Esophagus muscularis mucosa (tissue), 4 donors: Measurements from ENCODE around the gene IL17B. TPM values are rescaled to one million over a fixed set of nuclear protein-coding genes. Genes with fewer than 3 reads are reported as not detected.

Source experiments
- DNase-seq: peaks from one replicate; pipeline ENCODE4 v3.0.0-alpha.2; 2017; ENCODE audit errors: extremely low spot score
- H3K27ac ChIP-seq, 4 donors: fragments of 200-600 bp; sonication (generic); replicated peaks in 1 of 4; 1 replicate in 3 of 4; 2 replicates in 1 of 4; pipeline ENCODE4 v1.5.1; 2016 to 2019; ENCODE audit warnings: mild to moderate bottlenecking in 1 of 4
- H3K27me3 ChIP-seq, 4 donors: fragments of 200-600 bp; sonication (generic); one replicate each; pipeline versions ENCODE4 v1.5.1 to v1.6.0; 2016 to 2019
- H3K36me3 ChIP-seq, 4 donors: fragments of 200-600 bp; sonication (generic); one replicate each; pipeline ENCODE4 v1.5.1; 2016 to 2019
- H3K4me1 ChIP-seq, 4 donors: fragments of 200-600 bp; sonication (generic); one replicate each; pipeline ENCODE4 v1.5.1; 2016 to 2019
- H3K4me3 ChIP-seq, 4 donors: fragments of 200-600 bp; sonication (generic); 1 replicate in 2 of 4; 2 replicates in 2 of 4; pipeline ENCODE4 v1.5.1; 2016 to 2019; ENCODE audit warnings: mild to moderate bottlenecking in 4 of 4, moderate library complexity in 1 of 4
- H3K9me3 ChIP-seq, 4 donors: fragments of 200-600 bp; sonication (generic); 1 replicate in 3 of 4; 2 replicates in 1 of 4; pipeline ENCODE4 v1.5.1; 2016 to 2019
- CTCF ChIP-seq, 3 experiments: fragments of 200-600 bp in 2 of 3; fragments of 450-650 bp in 1 of 3; sonication (generic) in 2 of 3; IDR thresholded peaks; one replicate each; pipeline ENCODE4 v1.5.1; 2017 to 2019; ENCODE audit warnings: antibody characterized with exemption in 3 of 3, mild to moderate bottlenecking in 2 of 3, moderate library complexity in 1 of 3
- EP300 ChIP-seq: sonication (generic); formaldehyde crosslinking; IDR thresholded peaks from one replicate; pipeline ENCODE4 v1.6.1; 2017; ENCODE audit warnings: antibody characterized with exemption
- POLR2A ChIP-seq: fragments of 450-650 bp; IDR thresholded peaks from one replicate; pipeline ENCODE4 v1.6.1; 2017; ENCODE audit warnings: antibody characterized with exemption, moderate library complexity, mild to moderate bottlenecking, low read depth
- POLR2AphosphoS5 ChIP-seq, 2 donors: sonication (generic); formaldehyde crosslinking; IDR thresholded peaks; one replicate each; pipeline ENCODE4 v1.6.1; 2017; ENCODE audit warnings: antibody characterized with exemption in 2 of 2
- WGBS: methylation state at CpG from one replicate; pipeline ENCODE4 v1.1.5; 2018; 5-methylcytosine and 5-hydroxymethylcytosine counted together
- intact Hi-C: fragments of 100-400 bp; cut with DNase I; formaldehyde crosslinking; loops from one replicate; pipeline ENCODE4 v1.15.1; 2023
- total RNA-seq, 4 donors: library from RNA; depleted of rRNA; stranded (reverse); fragments of >200 nt; gene quantifications; one replicate each; pipeline versions ENCODE4 v1.1.0 to v1.2.1, GENCODE V29; 2016

Gene IL17B
- total RNA-seq, 4 donors from 2014 or later: 2.5 to 20.3 (median 8.0) TPM

DNA sequence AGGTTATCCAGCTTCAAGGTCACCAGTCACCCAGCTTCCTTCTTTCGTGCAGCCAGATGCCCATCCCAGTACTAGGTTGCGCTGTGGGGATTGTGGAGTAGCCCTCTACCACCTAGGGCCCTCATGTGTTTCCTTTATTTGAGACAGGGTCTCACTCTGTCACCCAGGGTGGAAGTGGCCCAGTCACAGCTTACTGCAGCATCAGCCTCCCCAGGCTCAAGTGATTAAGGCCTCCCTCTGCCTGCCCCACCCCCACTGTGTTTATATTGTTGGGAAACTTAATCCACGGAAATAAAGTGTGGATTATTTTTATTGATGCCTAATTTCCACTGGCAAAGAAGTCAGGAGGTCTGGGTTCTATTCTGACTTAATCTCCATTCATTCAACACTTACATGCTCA lies 4.3 kb downstream of the IL17B start:
- DNase-seq: no peak
- intact Hi-C loops: no loop called here

DNA sequence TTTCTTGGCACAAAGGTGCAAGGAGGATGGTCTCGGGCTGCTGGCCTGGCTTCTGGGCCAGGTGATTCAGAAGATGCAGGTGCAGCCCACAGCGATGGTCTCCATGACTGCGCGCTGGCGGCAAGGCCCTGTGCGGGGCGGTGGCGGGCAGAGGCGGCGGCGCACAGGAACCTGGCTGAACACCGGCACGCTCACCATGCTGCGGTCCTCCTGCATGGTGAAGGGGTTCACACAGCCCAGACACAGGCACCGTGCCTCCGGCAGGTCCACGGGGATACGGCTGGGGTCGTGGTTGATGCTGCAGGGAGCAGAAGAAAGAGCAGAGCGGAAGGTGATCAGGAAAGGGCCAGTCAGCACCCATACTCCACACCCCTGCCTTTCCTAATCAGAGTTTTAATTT lies 4.8 kb downstream of the IL17B start:
- TF ChIP-seq EP300: no peak
- no peak for TF ChIP-seq CTCF (IDR thresholded peaks at IDR 0.05)
- TF ChIP-seq POLR2A: no peak
- no peak for TF ChIP-seq POLR2AphosphoS5 (IDR thresholded peaks at IDR 0.05)
- H3K9me3 ChIP-seq: no peaks in the 10 kb centered on the region
- peaks cover 13 to 67% (median 54%) of the 10 kb centered on the region in 4 donors for H3K4me1 ChIP-seq
- DNase-seq: no peak
- 95% methylated on average over 19 of the region's 20 CpGs for WGBS
- no peaks in the 10 kb centered on the region for H3K27me3 ChIP-seq
- intact Hi-C loops: no loop called here
- no peaks in the 10 kb centered on the region for H3K36me3 ChIP-seq
- peak overlapping the region; percentile 44 to 97 (median 72) for H3K27ac ChIP-seq
- no peak overlapping the region for H3K4me3 ChIP-seq

More for the DNA sequence above, 4.3 kb downstream of the IL17B start:
- Histone ChIP-seq H3K4me1 (peaks cover 16 to 72% (median 59%) of the 10 kb centered on the region in 4 donors), H3K27ac (peak overlapping the region; percentile 44 to 97 (median 72)), H3K36me3 (no peaks in the 10 kb centered on the region), H3K9me3 (no peaks in the 10 kb centered on the region), H3K4me3 (no peak overlapping the region), H3K27me3 (no peaks in the 10 kb centered on the region)
- 77% methylated on average over 2 of the region's 3 CpGs for WGBS
- TF ChIP-seq POLR2A: no peak
- no peak for TF ChIP-seq CTCF (IDR thresholded peaks at IDR 0.05)
- TF ChIP-seq POLR2AphosphoS5 (IDR thresholded peaks at IDR 0.05): no peak
- TF ChIP-seq EP300: no peak

DNA sequence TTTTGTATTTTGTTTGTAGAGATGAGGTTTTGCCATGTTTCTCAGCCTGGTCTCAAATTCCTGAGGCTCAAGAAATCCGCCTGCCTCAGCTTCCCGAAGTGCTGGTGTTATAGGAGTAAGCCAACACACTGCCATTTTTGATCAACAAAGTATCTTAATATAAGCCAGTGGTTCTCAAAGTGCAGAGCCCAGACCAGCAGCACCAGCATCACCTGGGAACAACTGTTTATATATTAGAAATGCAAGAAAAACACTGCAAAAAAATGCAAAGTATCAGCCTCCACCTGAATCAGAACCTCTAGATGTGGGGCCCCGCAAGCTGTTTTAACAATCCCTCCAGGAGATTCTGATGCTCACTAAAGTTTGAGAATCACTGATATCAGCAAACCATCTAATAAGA lies 6.2 kb downstream of the IL17B start:
- no peaks in the 10 kb centered on the region for H3K36me3 ChIP-seq
- H3K9me3 ChIP-seq: no peaks in the 10 kb centered on the region
- H3K27ac ChIP-seq: peak overlapping the region; percentile 71 to 97 (median 76)
- intact Hi-C loops: no loop called here
- H3K4me3 ChIP-seq: no peak overlapping the region
- peaks cover 10 to 59% (median 45%) of the 10 kb centered on the region in 4 donors for H3K4me1 ChIP-seq
- no peak for DNase-seq
- TF ChIP-seq POLR2AphosphoS5 (IDR thresholded peaks at IDR 0.05): no peak
- TF ChIP-seq CTCF (IDR thresholded peaks at IDR 0.05): no peak
- TF ChIP-seq EP300: no peak
- no peak for TF ChIP-seq POLR2A
- 77% methylated on average over 3 of the region's 3 CpGs for WGBS
- no peaks in the 10 kb centered on the region for H3K27me3 ChIP-seq

DNA sequence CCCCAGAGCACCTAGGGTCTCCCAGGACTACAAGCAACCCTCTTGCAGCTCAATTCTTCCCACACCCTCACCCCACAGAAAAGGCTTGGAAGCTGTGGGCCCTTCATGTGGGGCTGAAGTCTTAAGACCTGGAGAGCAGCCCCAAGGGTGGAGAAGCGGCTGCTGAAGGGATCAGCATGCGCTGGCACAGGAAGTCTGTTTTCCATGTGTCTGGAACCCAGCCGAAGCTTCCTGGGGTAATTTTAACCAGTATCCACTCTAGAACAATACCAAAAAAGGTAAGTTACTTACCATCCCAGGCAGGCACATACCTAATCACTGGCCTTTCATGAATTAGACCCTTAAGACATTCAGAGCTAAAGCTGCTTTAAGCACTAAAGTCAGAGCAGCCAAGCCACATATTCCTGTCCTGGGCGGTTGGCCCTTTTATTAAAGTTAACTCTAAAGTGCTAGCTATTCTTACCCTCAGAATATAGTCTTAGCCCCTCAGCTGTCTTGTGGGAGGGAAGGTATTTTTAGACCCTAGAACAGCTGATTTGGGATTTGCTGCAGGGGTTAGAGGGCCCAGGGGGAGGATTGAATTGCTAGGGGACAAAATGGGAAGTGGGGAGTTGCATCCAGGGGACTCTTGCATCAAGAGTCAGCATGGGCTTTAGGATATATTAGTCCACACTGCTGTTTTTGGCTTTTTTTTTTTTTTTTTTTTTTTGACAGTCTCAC lies 6.9 kb downstream of the IL17B start:
- H3K4me3 ChIP-seq: no peak overlapping the region
- 25% methylated on average over 4 of the region's 4 CpGs for WGBS
- H3K27ac ChIP-seq: peak overlapping the region; percentile 71 to 97 (median 76)
- peaks cover 13 to 60% (median 49%) of the 10 kb centered on the region in 4 donors for H3K4me1 ChIP-seq
- DNase-seq: no peak
- intact Hi-C loops: no loop called here
- TF ChIP-seq CTCF (IDR thresholded peaks at IDR 0.05): no peak
- peak; percentile 28 to 56 for TF ChIP-seq POLR2AphosphoS5 (IDR thresholded peaks at IDR 0.05)
- TF ChIP-seq EP300: no peak
- no peak for TF ChIP-seq POLR2A
- no peaks in the 10 kb centered on the region for H3K27me3 ChIP-seq
- H3K9me3 ChIP-seq: no peaks in the 10 kb centered on the region
- H3K36me3 ChIP-seq: no peaks in the 10 kb centered on the region
